Stimulated activated CD4-positive, alpha-beta T cell treated with anti-CD3 and anti-CD28 coated beads, Interleukin-1b, Interleukin-23, amount 100 ng/mL, for 4 hours (primary cell): ENCODE data around the gene GLI3.

Experiments used
- DNase-seq, 2 donors: peaks; one replicate each; pipeline ENCODE4 v3.0.0-alpha.2; 2020; ENCODE audit warnings: low read depth in 2 of 2

GLI3 gene

GRCh38 chr7:42002654-42003053 is 234.4 kb downstream of the GLI3 start:
- DNase-seq = no peak

DNA sequence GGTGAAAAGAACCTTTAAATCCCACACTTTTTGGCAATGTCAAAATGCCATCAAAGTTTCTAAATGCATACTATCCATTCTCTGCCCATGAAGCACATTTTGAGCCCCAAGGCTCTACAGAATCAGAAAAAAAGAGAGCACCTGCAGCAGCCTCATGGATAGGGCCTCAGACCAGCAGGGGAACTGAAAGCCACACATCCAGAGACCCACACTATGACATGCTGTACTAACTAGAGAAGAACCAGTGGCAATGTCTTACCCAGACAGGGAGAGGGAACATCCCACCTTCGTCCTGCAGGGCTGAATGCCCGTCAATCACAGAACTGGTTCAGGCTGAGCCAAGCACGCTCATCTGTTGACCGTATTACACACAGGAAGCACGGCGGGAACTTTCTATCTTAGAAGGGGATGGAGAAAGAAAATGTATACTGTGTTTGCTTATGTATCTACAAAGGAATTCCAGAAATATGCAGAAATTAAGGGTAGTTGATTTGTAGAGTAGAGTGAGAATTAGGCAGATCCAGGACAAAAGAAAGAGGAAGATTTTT is 237.2 kb downstream of the GLI3 start:
- DNase-seq = no peak

GRCh38 chr7:41998041-41998440 is 239.0 kb downstream of the GLI3 start:
- no peak for DNase-seq

- DNase-seq = no peak
Measured at GRCh38 chr7:41997151-41997550, 239.9 kb downstream of the GLI3 start.

- no peak for DNase-seq
Measured at GRCh38 chr7:41996381-41997035, 240.5 kb downstream of the GLI3 start.

- DNase-seq = no peak
Measured at GRCh38 chr7:41995632-41996271, 241.3 kb downstream of the GLI3 start.

- DNase-seq = no peak
Measured at GRCh38 chr7:41994746-41995110, 242.3 kb downstream of the GLI3 start.

GRCh38 chr7:41994036-41994745 is 242.8 kb downstream of the GLI3 start:
- no peak for DNase-seq

DNA sequence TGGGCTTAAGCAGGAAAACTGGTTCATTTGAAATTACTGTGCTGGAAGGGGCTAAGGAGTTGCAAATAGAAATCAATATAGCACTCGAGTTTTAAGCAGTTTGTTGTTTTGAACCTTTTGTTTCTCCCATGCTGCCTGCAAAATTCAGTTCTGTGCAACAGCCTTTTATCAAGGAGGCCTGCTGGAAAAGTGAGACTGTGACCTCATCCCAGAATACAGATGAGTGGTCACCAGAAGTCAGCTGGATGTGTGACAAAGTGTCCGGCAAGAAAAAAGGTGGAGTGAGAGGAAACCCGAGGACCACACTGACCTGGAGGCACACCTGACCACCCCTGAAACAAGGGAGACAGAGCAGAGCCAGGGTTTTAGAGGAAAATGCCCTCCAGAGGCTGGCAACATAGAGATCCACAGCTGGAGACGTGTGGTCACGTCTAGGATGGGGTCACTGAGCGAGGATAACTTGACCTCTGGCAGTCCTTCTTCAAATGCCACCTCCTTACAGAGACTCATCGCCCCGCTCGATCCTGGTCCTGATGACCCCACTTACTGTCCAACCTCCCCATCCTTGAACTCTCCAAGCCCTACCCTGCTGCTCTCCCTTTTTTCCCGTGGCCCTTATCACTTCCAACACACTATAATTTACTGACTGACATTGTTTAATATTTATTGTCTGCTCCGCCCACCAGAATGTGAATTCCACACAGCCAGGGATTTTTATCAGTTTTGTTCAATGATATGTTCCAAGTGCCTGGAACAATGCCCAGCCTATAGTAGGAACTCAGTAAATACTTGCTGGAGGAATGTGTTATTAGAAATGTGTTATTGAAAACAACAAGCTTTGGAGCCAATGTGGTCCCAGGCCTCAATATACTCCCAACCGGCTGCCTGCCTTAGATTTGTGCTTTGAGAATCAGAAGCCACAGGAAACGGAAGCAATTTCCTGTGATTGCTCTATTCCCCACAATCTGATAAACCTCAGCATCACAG is 243.8 kb downstream of the GLI3 start:
- no peak for DNase-seq

DNA sequence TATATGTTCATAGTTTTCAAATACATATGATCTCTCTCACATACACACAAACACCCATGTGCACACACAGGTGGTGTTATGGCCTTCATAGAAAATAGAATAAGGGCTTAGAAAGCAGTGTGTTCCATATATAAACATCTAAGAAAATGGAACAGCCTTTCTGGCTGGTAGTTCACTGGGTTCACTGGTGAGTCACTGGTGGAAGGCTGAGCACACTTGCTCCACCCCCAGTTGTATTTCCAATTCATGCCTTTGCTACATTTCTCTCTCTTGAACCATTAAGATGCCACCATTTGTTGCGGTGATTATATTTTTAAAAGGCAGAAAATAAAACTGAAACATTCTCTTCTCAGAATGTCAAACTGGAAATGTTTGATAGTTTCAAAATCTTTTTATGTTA is 252.1 kb downstream of the GLI3 start:
- no peak for DNase-seq

- no peak for DNase-seq
Measured at GRCh38 chr7:41981046-41982040, 255.7 kb downstream of the GLI3 start.

GRCh38 chr7:41979834-41980307 is 257.1 kb downstream of the GLI3 start:
- DNase-seq = no peak

DNA sequence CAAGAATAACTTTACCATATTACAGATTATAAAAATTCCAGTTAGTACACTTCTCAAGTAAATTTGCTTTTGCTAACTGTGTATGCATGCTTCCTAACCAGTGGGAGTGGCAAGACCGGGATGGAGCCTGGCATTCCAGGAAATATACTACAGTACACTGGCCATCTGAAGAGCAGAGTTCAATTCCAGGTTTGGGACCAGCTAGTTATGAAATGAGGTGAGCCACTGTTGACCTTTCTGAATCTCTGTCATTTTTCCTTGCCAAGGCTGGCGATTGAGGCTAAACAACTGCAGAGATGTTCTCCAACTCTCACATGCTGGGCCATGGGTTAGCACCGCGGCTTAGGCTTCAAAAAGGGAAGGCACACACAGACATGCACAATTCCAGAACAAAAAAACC is 258.2 kb downstream of the GLI3 start:
- no peak for DNase-seq

GRCh38 chr7:41977661-41978060 is 259.3 kb downstream of the GLI3 start:
- DNase-seq = no peak

DNA sequence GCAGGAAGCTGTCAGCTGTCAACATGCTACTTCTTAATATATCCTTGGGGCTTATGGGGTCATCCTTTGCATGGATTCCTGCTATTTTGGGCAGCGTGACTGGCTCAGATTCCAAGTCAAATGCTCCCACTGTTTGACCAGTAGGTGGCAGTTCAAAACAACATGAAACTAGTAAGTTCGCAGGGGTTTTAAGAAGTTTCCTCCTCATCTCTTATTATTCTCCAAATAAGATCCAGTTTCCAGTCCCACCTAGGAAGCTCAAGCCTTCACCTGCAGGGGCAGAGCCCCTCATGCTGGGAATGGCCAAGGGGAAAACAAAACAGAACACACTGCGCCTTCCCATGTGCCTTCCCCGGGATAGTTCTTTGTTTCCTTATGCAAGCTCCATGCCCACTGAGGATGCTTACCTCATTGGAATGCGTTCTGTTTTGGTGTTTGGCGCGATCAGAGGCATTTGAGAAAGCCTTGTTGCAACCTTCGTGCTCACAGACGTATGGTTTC is 259.8 kb downstream of the GLI3 start:
- no peak for DNase-seq

DNA sequence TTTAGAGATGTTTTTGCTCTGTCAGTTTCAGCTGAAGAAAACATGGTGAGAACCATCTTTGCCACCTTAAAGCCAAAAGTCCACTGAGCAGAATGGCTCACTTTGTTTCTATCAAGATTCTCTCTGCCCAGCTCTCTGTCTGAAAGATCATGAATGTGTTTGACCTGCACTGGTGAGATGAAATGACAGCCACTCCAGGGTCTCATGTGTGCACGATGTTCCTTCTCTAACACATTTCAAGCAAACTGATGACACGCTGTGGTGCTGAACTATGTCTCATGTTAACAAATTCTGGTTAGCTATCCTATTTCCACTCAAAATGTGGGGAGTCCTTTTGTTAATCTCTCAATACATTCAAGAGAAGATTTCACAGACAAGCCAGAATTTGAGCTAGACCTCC is 260.6 kb downstream of the GLI3 start:
- DNase-seq = no peak

DNA sequence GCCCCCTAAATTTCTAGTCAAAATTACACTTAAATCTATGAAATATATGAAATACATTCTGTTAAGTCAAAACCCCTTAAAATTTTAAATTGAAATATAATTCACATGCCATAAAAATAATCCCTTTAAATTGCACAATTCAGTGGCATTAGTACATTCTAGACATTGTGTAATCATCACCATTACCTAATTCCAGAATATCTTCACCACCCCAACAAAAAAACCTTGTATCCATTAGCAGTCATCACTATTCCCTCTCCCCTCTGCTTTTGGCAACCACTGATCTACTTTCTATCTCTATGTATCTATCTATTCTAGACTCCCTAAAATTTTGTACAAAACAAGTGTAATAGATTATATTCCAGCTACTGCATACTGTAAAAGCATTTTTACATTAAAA is 261.2 kb downstream of the GLI3 start:
- no peak for DNase-seq

GRCh38 chr7:41974870-41975557 is 262.0 kb downstream of the GLI3 start:
- no peak for DNase-seq

- no peak for DNase-seq
Measured at GRCh38 chr7:41973202-41973730, 263.7 kb downstream of the GLI3 start.
